ENCODE measurements around the gene NAB2.
"Not testable (repeated sequence)": the region's sequence is repeated elsewhere in the genome, so short reads cannot be mapped to it uniquely, and the experiment has no call there.

- not testable (repeated sequence) for TF ChIP-seq CTCF, POLR2A (IDR thresholded peaks at IDR 0.05)
These were observed 15.1 kb upstream of the NAB2 start for GRCh38 chr12:57073566-57074450.
